ENCODE data around the gene CLDN9. TPM values are rescaled to one million over a fixed set of nuclear protein-coding genes. Genes with fewer than 3 reads are reported as not detected.

CLDN9 gene, protein sequence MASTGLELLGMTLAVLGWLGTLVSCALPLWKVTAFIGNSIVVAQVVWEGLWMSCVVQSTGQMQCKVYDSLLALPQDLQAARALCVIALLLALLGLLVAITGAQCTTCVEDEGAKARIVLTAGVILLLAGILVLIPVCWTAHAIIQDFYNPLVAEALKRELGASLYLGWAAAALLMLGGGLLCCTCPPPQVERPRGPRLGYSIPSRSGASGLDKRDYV
- not detected for total RNA-seq

DNA sequence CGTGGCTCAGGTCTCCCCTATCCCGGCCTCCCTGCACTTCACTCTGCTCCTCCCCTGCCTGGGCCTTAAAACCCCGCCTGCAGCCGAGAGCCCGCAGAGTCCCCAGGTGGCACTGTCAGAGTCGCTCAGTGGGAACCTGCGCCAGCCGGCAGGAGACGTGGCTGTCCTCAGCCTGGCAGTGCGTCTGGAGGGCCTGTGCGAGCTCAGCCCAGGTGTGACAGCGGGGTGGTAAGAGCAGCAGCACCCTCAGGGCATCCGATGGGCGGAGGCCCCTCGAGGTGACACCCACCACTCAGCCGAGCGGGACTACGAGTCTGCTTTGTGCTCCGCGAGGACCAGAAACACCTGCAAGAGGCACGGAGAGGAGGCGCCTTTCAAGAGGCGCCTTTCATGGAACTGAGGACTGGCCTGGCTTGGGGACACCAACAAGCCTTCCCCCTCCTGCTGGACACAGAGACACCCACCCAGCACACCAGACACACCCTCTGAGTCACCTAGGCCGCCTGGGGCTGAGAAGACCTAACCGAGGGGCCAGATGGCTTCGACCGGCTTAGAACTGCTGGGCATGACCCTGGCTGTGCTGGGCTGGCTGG is at the start of gene CLDN9:
Gene CLDN9 (plus strand): TSS at position 96 of the 593 bp plus-strand sequence. CDS start 440 bp downstream, at position 536.
- CTCF ChIA-PET: no interaction called here
- POLR2A ChIA-PET: no interaction called here

DNA sequence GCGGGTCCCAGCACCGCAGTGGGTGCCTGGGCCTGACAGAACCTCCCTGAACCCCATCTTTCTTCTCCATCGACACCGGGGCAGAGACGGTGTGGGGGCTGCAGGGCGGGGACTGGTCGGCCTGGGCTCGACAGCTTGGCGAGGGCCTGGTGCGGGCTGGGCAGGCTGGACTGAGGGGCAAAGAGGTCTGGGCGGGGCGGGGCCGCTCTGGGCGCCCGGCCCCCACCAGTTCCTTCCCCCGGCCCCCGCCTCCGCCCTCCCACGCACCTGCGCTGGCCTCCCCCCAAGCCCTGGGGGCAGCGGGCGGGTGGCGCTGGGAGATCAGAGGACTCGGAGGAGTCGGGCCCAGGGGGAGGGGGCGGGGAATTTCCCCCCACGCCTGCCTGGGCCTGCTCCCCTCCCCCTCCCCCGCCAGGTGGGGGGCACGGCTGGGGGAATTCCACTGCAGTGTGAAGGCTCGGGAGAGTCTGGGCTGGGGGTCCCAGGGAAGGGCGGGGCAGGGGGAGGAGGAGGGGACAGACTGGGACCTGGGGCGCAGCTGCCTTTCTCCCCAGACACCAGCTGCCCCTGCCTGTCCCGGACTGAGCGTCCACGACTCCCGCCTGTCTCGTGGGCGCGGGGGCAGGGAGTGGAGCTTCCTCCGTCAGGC is 49.5 kb upstream of the CLDN9 start:
- CTCF ChIA-PET: interaction anchor here (0.6 to 1.3 kb wide), 3 partner anchors 9 to 516 kb away, joined by 3 to 4 read pairs (median 3); no protein-coding TSS in a partner anchor
- POLR2A ChIA-PET: no interaction called here

DNA sequence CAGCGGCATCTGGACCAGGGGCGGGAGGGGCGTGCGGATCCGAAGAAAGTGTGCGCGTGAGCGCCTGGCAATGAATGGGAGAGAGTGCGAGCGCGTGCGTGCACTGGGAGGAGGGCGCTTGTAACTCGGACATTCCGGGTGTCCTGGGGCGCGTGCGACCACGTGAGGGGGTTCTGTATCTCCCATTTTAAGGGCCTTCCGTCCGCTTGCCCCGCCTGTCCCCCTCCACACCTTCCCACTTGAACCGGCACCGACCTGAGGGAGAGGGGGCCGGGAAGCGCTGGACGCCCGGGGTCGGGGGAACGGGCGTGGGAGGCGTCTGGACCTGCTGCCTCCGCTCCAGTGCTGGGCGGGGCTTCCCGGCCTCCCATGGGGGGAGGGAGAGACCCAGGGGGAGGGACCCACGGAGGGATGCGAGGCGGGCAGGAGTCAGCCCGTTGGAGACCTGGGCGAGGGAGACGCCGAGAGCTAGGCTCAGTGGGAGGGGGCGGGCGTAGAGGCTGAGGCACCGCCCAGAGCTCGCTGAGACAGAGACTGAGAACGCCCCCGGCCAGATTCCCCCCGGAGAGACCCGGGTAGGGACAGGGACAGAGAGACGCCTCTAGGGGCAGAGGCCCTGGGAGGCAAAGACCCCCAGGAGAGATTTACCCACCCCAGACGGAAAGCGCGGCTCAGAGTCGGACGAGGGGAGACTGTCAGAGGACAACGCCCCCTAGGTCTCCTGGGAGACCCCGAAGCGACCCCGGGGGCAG is 48.8 kb upstream of the CLDN9 start, which contains the start of gene KREMEN2:
Gene KREMEN2 (plus strand): TSS at position 553 of the 752 bp plus-strand sequence. CDS start 246 bp downstream, outside the sequence.
- POLR2A ChIA-PET: no interaction called here
- CTCF ChIA-PET: interaction anchor here (0.6 to 3.1 kb wide), 4 partner anchors 8 to 517 kb away, joined by 3 to 6 read pairs (median 4); no protein-coding TSS in a partner anchor

DNA sequence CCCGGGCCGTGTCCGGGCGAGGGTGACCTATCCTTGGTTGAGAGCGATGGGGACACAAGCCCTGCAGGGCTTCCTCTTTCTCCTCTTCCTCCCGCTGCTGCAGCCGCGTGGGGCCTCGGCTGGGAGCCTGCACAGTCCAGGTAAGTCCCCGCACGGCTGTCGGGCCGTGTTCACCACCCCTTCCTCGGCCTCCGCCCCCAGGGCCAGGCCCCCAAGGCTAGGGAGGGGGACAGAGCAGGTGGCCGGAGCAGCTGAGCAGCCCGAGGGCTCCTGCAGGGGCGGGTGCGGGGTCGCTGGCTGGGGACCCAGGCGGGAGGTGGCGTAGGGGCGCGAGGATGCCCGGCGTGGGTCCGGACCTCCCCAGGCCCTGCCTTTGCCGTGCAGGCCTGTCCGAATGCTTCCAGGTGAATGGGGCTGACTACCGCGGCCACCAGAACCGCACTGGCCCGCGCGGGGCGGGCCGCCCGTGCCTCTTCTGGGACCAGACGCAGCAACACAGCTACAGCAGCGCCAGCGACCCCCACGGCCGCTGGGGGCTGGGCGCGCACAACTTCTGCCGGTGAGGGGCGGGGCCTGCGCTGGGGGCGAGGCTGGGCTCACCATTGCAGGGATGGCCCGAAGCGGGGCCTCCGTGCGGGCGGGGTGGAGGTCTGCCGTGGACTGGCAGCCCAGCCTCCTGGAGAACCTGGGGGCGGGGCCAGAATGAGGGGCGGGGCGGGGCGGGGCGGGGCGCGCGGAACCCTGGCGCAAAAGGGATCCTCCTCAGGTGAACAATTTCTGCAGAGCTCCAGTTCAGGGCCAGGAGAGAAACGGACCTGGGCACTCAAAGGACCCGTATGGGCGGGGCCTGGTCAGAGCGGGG is 48.0 kb upstream of the CLDN9 start:
- POLR2A ChIA-PET: no interaction called here

DNA sequence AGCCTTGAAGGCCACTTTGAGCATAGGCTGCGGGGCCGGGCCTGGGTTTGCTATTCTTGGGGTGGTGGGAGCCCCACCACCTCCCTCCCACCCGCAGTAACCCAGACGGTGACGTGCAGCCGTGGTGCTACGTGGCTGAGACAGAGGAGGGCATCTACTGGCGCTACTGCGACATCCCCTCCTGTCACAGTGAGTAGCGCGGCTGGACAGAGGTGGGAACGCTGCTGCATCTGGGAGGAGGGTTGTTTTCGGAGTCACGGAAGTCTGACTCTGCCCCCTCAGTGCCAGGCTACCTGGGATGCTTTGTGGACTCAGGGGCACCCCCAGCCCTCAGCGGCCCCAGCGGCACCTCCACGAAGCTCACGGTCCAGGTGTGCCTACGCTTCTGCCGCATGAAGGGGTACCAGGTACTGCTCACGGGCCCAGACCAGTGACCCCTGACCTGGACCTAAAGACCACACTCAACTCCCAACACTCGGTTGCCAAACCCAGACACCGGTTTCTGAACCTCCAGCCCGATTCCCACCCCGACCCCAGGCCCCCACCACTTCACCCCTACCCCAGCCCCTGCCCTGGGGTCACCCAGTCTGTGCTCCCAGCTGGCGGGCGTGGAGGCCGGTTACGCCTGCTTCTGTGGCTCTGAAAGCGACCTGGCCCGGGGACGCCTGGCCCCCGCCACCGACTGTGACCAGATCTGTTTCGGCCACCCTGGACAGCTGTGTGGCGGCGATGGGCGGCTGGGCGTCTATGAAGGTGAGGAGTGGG is 46.5 kb upstream of the CLDN9 start:
- POLR2A ChIA-PET: no interaction called here
- CTCF ChIA-PET: interaction anchor here (1.5 to 3.1 kb wide), 4 partner anchors 10 to 39 kb away, joined by 5 to 6 read pairs (median 6); no protein-coding TSS in a partner anchor

More for the DNA sequence above, 48.0 kb upstream of the CLDN9 start:
- CTCF ChIA-PET: interaction anchor here (0.7 to 3.1 kb wide), 5 partner anchors 8 to 38 kb away, joined by 3 to 6 read pairs (median 5); no protein-coding TSS in a partner anchor

DNA sequence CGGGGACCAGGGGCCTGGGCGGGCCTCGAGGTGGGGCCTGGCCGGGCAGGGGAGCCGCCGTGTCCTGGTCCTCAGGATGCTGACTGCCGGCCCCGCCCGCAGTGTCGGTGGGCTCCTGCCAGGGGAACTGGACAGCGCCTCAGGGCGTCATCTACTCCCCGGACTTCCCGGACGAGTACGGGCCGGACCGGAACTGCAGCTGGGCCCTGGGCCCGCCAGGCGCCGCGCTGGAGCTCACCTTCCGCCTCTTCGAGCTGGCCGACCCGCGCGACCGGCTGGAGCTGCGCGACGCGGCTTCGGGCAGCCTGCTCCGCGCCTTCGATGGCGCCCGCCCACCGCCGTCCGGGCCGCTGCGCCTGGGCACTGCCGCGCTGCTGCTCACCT is 45.9 kb upstream of the CLDN9 start:
- CTCF ChIA-PET: interaction anchor here (1.2 to 3.1 kb wide), 4 partner anchors 11 to 40 kb away, joined by 5 to 7 read pairs (median 6); partner anchors contain the start of gene PKMYT1
- POLR2A ChIA-PET: no interaction called here

DNA sequence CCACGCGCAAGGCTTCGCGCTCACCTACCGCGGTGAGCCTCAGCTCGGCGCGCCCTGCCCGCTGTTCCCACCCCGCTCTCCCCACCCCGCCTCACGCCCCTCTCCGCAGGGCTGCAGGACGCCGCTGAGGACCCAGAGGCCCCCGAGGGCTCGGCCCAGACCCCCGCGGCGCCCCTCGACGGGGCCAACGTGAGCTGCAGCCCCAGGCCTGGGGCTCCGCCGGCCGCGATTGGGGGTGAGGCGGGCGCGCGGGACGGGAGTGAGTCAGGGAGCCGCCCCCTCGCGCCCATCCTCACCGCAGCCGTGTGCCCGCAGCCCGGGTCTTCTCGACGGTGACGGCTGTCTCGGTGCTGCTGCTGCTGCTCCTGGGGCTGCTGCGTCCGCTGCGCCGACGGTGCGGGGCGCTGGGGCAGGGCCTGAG is 45.5 kb upstream of the CLDN9 start:
- CTCF ChIA-PET: interaction anchor here (0.7 to 1.5 kb wide), 4 partner anchors 9 to 18 kb away, joined by 3 to 7 read pairs (median 4); partner anchors contain the start of gene PKMYT1
- POLR2A ChIA-PET: no interaction called here

DNA sequence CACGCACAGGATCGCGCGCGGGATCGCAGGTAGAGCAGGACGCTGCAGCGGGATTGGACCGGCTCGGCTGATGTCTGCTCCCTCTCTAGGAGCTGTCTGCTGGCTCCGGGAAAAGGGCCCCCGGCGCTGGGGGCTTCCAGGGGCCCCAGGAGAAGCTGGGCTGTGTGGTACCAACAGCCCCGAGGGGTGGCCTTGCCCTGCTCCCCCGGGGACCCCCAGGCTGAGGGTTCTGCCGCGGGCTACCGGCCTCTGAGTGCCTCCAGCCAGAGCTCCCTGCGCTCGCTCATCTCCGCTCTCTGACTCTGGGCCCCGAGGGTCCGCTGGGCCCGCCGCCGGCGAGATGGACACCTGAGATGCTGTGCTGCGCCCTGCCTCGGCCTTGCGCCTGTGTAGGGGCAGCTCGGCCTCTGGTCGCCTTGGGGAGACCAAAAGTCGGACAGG is 45.0 kb upstream of the CLDN9 start:
- CTCF ChIA-PET: interaction anchor here (0.7 to 1.5 kb wide), 4 partner anchors 9 to 17 kb away, joined by 3 to 7 read pairs (median 4); partner anchors contain the start of gene PKMYT1

DNA sequence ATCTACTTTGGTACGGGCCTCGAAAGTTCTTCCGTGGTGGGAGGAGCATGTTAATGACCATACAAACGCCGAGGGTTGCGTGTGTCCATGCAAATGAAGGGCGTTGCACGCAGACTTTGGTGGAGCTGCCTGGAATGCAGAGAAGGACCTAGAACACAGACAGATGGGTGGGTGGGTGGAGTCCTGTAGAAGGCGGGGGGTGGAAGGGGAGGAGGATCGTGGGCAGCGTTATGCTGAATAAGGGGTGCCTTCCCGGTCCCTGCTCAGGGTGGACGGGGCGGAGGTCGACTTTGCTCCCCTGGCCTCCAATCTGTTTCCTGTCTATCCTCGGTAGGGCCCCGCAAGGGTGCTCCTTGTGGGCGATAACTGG is 44.4 kb upstream of the CLDN9 start:
- CTCF ChIA-PET: no interaction called here
- POLR2A ChIA-PET: no interaction called here

More for the DNA sequence above, 45.0 kb upstream of the CLDN9 start:
- POLR2A ChIA-PET: no interaction called here

DNA sequence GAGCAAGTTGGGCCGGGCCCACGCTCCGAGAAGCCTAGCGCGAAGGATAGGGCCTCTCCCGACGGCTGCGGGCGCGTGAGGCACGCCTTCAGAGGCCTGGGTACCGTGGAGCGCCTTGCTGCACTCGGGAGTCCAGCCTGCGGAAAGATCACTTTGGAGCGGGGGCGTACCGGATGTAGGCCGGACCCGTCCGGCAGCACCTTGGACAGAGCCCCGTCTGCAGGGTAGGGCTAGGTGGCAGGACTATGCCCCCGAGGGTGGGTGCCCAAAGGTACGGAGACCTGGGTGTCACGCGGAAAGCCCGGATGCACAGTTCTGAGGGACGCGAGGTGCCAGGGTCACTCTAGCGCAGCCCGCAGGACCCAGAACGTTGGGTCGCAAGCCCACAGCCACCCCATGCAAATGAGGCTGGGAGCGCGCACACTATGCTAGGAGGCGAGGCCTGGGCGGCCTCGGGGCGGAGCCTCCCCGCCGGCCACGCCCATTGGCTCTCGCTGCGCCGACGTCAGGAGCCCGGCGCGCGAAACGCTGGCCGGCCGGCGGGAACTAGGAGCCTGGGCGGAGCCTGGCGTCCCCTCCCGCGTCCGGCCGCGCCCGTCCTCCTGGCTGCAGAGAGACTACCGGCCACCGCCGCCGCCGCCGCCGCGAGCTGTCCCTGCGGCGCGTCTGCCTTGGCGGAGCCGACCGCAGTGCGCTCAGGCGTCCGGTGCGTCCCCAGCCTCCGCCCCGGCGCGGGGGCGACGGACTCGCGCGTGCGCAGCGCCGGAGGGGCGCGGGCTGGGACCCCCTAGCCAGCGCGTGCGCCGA is 43.8 kb upstream of the CLDN9 start, which contains the start of gene PAQR4:
Gene PAQR4 (plus strand): TSS at position 611 of the 807 bp plus-strand sequence. CDS start 327 bp downstream, outside the sequence.
- ChIA-PET CTCF (interaction anchor here (1.3 to 1.6 kb wide), 7 partner anchors 10 to 101 kb away, joined by 4 to 11 read pairs (median 4); partner anchors contain the start of genes PKMYT1 and TNFRSF12A), POLR2A (interaction anchor here (1.0 to 1.3 kb wide), 2 partner anchors 11 to 14 kb away, joined by 3 to 15 read pairs; partner anchors contain the start of gene PKMYT1)

DNA sequence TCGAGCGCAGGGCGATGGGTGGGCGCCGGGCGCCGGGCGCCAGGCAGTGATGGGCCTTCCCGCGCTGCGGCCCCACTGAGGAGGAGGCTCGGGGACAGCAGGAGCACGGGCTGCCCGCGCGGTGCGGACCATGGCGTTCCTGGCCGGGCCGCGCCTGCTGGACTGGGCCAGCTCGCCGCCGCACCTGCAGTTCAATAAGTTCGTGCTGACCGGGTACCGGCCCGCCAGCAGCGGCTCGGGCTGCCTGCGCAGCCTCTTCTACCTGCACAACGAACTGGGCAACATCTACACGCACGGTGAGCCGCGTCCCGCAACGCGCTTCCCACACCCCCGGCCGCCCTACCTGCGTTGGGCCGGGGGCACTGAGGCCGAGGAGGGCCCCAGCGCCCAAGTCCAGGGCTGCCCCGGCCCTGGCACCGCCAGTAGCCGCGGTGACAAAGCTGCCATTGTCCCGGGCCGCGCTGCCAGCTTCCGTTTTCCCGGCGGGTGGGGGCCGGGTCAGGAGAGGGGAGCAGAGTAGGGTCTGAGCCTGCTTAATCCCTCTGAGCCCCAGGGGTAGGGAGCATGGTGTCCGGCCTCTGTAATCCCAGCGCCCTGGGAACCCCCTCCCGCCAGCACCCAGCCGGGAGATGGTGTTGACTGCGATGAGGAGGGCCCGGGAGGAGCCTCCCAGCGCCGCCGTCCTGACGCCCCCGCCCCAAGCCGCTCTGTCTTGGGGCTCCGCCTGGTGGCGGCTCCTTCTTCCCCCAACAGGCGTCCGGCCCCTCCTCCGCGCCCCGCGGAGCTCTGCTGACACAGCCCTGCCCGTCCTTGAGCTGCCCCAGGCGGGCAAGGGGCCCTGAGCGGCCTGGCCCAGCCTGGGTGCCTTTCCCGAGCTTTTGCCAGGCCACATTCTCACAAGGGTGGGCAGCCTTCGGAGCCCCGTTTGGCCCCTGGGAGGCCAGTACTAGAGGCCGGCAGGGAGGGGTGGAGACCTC is 42.9 kb upstream of the CLDN9 start:
- ChIA-PET POLR2A (interaction anchor here (0.6 to 1.3 kb wide), 4 partner anchors 11 to 58 kb away, joined by 3 to 15 read pairs (median 3); partner anchors contain the start of genes HCFC1R1, PKMYT1 and THOC6), CTCF (interaction anchor here (0.6 to 1.6 kb wide), 10 partner anchors 9 to 101 kb away, joined by 3 to 11 read pairs (median 4); partner anchors contain the start of genes PKMYT1 and TNFRSF12A)

DNA sequence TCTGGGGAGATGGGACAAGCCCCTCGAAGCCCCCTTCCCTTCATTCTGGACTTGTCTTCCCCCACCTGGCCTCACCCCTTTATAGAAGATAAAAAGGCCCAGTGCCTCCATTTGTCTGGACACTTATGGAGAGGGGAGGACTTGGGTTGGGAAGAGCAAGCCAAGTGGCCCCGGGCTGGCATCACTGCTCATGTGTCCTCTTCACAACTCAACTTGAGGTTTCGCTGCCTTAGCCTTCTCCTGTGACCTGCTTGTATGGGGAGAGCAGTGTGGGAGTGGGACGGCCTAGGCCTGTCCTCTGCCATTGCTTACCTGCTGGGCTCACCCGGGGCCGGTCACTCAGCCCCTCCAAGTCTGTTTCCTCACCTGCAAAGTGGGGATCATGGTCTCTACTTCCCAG is 42.2 kb upstream of the CLDN9 start:
- POLR2A ChIA-PET: interaction anchor here (0.6 to 1.3 kb wide), 2 partner anchors 10 to 57 kb away, joined by 3 to 15 read pairs; partner anchors contain the start of gene PKMYT1
- CTCF ChIA-PET: interaction anchor here (0.6 to 1.6 kb wide), 10 partner anchors 8 to 102 kb away, joined by 3 to 11 read pairs (median 4); partner anchors contain the start of genes PKMYT1 and TNFRSF12A

DNA sequence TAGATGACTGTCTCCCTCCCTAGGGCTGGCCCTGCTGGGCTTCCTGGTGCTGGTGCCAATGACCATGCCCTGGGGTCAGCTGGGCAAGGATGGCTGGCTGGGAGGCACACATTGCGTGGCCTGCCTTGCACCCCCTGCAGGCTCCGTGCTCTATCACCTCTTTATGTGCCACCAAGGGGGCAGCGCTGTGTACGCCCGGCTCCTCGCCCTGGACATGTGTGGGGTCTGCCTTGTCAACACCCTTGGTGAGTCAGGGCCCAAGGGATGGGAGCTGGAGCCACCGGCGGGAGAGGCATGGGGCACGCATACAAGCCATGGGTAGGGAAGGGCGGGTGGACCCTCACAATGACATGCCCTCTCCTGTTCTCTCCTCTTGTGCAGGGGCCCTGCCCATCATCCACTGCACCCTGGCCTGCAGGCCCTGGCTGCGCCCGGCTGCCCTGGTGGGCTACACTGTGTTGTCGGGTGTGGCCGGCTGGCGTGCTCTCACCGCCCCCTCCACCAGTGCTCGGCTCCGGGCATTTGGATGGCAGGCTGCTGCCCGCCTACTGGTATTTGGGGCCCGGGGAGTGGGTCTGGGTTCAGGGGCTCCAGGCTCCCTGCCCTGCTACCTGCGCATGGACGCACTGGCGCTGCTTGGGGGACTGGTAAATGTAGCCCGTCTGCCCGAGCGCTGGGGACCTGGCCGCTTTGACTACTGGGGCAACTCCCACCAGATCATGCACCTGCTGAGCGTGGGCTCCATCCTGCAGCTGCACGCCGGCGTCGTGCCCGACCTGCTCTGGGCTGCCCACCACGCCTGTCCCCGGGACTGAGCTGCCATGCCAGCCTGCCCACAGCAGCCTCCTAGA is 41.4 kb upstream of the CLDN9 start:
- CTCF ChIA-PET: interaction anchor here (1.2 to 2.0 kb wide), 3 partner anchors 9 to 12 kb away, joined by 3 to 5 read pairs (median 4); no protein-coding TSS in a partner anchor

More for the DNA sequence above, 41.4 kb upstream of the CLDN9 start:
- POLR2A ChIA-PET: no interaction called here
